HG03571 (cell line): ENCODE measurements around the gene CALML4.
"Not testable (repeated sequence)": the region's sequence is repeated elsewhere in the genome, so short reads cannot be mapped to it uniquely, and the experiment has no call there.

Source experiments
- ATAC-seq: cut with Tn5 transposase; IDR thresholded peaks from one replicate; pipeline ENCODE4 v1.9.1; 2021; ENCODE audit not compliant: unreplicated experiment

CALML4 gene

DNA sequence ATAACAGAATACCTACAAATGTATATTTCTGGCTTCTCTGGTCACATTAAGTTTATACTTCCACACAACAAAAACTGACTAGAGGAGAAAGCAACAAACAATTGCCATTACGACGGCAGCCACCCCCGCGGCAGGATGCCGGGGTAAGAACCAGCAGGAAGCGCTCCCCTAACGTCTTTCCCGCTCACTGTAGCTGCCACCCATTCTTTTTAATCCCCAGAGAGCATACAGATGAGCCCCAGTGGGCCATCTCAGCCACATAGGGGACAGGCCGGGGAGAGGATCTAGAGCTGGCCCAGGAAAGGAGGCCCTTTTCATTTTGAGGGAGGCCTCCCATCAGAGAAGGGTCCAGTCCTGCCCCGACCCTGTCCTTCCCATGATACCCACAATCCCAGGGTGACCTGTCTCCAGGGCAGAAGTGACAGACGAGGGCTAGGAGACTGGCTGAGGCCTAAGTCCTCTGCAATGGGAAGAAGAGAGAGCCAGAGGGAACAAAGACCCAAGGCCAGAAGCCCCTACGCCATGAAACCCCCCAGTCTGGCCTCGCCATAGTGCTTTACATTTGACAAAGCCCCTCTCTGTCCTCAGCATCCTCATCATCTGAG, 3.6 kb upstream of the CALML4 start:
- ATAC-seq: no peak

DNA sequence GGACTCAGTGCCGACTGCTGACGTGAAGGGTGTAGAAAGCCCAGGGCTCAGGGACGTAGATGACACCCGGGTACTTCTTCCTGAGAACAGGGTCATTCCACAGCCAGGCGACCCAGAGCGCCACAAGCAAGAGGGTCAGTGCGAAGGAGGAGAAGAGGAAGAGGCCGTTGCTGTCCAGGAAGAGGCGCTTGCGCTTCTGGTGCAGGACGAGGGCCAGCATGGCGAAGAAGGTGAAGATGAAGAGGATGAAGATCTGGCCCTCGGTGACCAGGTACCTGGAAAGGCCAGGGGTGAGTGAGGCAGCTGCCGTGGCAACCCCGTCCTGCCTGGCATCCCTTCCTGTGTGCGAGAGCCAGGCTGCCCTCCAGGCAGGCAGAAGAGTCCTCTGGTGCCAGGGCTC, 3.0 kb upstream of the CALML4 start:
- no peak for ATAC-seq

DNA sequence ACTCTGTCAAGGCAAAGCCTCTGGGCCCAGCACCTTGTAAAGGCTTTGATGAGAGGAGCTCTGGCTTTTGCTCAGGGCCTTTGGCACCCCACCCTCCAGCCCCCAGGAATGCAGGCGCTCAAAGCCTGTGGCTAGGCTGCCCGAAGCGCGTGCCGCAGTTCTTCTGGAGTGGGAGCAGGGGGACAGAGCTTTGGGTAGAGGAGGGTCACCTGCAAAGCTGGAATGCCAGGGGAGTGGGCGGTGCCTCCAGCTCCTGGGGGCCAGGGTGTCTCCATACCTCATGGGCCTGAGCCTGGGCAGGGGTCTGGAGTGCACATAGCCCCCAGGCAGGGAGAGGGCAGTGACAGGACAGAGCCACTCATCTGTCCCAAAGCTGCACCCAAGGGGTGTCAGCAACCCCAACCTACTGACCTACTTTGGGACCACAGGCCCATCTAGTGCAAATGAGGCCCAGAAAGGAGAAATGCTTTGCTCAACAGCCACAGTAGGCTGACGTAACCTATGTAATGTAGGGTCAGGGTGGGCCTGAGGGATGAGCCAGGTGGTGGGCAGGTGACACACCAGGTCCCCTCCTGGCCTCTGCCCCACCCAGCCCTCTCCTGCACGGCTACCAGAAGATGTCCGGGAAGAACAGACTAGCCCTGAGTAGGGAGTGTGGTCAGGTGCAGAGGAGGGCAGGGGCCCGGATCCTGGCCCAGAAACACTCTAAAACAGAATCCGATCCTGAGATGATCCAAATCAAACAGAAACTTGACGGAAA, 2.2 kb upstream of the CALML4 start:
- ATAC-seq: no peak

DNA sequence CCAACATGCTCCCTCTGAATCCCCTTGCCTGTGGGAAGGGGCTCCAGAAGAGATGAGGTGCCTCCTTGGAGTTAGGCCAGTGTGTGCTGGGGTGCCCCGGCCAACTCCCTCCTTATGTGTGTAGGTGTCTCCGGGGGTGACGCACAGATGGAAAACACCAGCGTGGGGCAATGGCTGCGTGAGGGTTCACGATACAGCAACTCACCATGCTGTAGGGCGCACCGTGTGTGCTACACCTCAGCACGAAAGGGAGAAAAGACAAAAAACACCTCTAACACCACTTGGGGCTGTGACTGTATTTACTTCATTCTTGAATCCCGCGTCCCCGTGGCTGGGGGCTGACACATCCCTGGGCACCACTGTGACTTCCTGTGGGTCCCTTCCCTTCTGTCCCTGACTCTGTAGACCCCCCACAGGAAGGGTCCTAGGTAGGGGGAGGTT, 1.6 kb upstream of the CALML4 start:
- no peak for ATAC-seq

DNA sequence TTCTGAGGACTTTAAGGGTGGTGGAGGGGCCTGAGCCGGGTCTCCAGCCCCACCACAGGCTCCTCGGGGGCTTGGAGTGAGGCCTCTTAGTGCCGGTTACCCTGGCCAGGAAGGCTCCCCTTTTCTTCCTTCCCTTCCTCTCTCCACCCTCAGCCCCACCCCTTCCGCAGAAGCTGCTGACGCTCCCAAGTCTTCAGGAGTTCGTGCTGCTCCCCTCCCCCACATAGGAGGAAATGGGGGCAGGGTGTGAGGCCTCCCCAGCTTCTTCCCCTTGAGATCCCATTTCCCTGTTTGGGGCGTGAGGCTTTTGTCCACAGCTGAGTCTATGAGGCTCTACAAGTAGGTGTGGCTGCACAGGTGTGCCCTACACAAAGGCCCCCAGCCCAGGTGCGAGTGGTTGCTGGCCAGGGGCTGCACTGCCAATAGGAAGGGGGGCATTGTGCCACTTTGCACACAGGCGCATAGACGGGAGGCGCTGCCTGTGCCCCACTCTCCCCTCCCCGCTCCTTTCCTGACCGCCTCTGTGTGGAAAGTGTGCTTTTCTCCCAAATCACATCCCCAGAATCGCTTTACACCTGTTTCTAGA, 915 bp upstream of the CALML4 start:
- ATAC-seq: no peak

DNA sequence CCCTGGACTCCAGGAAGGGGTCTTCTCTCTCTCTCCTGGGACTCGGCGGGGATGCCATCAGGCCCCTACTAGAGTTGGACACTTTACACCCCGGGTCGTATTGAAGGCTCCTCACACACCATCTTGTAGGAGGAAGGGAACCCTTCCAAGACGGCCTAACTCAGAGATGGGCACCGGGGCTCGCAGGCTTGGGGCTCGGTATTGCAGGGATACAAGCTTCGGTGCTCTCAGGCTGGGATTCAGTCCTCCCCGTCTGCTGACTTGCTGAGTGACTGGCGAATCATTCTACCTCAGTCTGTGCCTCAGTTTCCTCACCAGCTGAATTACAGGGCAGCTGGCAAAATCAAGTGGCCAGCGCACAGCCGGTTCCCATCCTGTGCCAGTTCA, 419 bp upstream of the CALML4 start:
- ATAC-seq: no peak

DNA sequence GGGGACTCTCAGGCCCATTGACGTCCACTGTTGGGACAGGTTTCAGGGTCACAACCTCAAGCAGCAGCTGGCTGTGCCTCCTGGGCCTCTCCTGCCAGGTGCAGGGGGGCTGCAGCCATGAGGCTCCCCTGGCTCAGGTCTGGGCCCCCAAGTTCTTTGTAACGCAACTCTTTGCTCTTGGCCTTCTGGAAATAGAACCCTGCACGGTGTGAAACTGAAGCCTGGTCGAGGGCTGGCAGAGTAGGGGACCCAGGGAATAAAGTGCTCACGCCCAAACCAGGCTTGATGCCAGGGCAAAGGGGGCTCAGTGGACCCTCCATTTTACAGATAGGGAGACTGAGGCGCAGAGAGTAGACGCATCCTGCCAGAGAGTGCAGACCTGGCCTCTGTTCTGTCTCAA, 771 bp downstream of the CALML4 start:
- ATAC-seq: no peak

DNA sequence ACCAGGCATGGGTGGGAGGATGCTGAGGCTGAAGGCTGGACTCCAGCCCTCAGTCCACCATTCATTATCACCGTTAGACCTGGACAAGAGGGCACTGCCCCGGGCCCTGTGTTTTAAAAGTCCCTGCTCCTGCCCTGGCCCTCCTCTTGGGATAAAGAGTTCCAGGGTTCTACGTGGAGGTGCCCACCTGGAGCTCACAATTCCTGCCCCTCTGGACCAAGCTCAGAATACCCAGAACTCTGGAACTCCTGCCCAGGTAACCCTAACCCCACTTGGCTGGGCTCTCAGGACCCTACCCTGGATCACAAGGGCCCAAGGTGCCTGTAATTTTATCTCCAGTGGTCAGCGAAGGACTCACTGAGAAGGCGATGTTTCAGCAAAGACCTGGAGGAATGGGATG, 1.2 kb downstream of the CALML4 start:
- ATAC-seq: no peak

DNA sequence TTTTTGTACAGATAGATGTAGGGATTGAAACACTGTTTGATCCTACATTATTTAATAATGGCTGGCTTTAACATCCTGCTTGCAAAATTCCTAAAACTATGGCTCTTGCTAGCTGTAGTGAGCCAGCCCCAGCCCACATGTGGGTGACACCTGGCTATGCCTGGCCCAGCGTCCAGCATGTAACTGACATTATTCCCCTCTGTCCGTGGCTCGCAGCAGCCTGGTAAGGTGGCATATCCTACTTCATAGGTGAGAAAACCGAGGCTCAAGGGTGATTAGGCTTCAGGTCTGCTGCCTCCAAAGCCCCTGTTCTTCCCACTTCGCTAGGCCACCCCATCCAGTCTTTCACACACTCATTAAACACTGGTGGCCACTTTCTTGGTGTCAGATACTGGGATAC, 1.6 kb downstream of the CALML4 start:
- no peak for ATAC-seq

DNA sequence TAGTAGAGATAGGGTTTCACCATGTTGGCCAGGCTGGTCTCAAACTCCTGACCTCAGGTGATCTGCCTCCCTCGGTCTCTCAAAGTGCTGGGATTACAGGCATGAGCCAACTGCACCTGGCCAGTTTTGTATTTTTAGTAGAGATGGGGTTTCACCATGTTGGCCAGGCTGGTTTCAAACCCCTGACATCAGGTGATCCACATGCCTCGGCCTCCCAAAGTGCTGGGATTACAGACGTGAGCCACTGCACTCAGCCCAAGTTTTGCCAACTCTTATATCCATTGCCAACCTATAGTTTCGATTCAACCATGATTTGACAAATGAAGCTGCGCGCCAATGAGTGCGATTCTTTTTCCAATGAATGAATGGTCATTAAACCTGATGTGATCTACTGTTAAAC, 2.1 kb downstream of the CALML4 start:
- ATAC-seq: not testable (repeated sequence)

DNA sequence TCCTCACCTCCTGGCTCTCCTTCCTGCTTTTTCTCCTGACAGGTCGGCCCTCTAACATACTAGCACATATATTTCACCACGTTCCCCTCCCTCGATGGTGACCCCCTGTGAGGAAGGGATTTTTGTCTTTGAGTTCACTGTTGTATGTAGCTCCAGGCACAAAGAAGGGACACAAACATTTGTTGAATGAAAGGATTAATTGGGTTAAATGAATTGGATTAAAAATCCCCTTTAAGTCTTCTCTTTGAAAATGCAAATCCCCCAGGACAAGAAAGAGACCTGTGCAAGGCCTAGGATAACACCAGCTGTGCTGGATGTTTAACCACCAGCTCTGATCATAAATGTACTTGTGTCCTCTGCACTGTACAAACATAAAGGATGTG, 3.3 kb downstream of the CALML4 start:
- no peak for ATAC-seq

DNA sequence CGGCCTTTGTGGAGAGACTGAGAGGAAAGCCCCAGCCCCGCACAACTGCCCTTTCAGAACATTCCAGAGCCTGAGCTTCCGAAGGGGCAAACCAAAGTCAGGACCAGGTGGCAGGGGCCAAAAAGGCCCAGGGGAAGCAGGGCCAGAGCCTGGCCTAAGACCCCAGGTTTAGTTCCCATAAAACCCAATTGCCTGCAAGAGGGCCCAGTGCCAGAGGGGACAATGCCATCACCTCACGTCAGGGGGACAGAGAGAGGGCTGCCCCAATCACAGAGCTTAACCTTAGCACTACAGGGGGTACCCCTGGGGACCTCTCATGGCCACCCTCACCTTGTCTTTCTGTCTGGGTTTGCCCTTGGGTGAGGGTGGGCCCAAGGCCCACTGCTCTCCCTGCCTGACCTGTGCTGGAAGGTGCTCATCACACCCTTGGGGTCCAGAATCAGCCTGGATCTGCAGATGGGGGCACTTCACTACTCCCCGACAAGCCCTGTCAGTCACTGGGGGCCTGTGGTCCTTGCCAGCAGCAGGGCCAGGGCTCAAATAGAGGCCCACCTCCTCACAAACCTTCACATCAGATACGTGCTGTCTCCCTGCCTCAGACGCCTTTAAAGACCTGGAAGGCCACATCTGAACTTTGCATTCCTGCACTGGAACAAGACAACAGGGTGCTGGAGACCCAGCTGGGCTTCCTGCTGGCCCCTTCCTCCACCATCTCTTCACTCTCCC, 3.8 kb downstream of the CALML4 start:
- ATAC-seq: no peak

DNA sequence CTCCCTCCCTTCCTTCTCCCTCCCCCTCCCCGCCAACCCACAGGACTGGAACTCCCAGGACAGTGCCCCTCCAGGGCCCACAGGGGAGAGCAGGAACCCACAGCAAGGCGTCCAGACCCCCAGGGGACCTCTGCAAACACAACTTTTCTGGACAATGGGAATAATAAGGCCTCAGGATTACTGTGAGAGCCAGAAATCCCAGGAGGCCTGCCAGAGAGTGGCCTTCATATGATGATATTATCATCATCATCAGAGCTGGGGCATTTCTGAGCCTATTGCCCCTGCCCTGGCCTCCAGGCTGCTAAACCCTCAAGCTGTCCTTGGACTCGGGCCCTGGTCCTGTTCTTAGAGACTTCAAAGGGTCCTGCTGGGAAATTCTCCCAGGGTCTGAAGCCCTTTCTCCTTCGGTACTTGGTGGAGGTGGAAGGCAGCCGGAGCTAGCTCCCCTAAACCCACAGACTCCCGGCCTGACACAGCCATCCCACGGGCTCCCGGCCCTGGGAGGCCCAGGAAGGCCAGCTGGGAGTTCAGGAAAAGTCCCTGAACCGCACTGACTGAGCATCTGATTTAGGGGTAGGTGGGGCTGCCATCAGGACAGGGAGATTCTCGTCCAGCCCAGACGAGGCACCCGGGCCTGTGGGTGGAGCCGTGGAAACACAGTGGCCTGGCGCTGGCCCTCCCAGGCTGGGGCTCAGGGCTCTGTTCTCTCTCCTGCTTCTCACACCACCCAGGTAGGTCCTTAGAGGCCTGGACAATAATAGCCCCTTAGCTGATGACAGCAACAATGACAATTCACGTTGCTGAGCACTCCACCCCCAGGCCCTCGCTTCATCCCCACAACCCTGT, 4.9 kb downstream of the CALML4 start:
- ATAC-seq: no peak

DNA sequence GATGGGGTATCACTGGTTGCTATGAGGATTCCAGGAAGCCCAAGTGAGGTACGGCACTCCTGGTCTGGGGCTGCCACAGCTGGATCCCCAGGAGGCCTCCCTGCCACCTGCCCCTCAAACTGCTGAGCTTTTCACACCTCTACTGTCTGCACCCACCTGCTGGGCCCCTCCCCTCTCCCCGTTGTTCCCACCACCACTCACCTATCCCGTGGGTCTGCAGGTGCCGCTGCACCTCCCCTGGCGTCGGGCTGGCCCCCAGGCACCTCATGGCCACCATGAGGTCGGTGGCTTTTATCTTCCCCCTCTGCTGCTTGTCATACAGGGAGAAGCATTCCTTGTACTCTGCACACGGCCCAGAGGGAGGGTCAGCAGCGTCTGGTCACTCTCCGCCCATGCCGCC, 5.8 kb downstream of the CALML4 start:
- no peak for ATAC-seq

DNA sequence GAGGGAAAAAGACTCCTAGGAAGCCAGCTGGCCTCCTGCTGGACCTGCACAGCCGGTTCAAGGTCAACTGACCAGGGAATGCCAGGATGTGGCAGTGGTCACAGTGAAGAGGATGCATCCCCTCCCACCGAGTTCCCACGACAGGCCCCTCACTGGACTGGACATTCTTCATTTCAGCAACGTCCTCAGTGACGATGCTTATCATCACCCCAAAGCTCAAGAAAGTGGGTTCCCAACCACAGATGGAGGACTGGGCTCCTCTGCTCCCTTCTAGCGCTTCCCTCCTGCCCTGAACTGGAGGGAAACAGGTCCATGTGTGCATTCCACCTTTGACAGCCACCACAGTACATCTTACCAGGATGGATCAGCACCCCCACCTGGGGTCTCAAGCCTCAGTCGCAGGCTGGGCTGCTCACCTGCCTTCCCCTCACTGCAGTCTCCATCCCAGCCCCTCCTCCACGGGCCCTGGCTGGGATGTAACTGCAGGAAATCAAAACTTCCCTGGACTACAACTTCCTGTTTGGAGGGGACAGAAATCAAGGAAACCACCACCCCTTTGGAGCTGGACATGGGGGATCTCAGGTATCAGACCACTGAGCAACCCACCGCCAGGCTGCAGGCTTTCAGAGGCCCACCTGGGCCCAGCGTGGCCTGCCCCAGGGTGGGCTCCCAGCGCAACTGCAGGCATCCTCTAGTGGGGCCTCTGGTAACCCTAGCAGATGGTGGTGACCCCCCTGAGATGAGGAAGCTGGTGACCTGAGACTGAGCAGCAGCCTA, 7.3 kb downstream of the CALML4 start:
- no peak for ATAC-seq

DNA sequence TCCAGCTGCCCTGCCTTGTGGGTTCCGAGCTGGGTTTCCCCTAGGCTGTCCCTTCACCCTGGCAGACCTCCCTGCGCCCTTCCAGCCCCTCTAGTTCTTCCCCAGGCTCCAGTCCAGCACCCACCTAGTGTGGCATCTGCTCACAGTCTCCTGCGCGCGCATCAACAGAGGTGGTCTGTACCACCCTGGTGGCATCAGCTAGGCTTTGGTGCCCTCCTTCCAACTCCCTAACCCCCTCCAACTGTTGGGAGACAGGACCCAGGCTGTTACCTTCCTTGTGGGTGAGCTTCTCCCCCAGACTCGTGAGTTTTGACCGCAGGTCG, 8.0 kb downstream of the CALML4 start:
- ATAC-seq: no peak

DNA sequence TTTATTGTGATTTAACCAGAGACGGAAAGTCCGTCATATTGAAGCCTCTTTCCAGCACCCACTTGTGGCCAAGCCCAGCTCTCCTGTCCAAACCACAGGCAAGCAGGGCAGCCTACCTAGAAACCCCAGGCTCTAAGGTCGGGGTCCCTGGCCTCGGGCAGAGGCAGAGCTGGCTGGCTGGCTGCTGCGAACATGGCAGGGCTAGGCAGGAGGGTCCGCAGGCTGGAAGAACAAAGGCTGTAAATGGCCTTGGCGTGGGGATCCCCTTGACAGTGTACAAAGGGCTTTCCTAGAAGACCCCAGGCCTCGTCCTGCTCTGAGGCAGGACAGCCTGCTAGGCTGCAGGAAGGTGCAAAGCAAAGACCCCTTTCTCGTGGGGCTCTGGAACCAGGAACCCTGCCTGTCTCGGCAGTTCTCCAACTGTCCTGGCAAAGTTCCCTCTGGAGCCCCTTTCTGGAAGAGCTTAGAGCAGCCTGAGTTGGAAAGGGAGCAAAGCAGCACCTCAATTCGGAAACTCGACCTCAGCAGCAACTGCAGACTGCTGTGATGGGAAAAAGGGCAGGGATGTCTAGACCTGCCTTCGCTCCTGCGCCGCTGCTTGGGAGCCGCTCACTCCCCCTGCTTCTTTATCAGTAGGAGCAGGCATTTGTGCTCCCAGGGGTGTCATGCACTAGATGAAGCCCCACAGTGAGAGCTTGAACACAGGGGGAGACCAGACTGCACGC, 8.5 kb downstream of the CALML4 start:
- ATAC-seq: no peak

DNA sequence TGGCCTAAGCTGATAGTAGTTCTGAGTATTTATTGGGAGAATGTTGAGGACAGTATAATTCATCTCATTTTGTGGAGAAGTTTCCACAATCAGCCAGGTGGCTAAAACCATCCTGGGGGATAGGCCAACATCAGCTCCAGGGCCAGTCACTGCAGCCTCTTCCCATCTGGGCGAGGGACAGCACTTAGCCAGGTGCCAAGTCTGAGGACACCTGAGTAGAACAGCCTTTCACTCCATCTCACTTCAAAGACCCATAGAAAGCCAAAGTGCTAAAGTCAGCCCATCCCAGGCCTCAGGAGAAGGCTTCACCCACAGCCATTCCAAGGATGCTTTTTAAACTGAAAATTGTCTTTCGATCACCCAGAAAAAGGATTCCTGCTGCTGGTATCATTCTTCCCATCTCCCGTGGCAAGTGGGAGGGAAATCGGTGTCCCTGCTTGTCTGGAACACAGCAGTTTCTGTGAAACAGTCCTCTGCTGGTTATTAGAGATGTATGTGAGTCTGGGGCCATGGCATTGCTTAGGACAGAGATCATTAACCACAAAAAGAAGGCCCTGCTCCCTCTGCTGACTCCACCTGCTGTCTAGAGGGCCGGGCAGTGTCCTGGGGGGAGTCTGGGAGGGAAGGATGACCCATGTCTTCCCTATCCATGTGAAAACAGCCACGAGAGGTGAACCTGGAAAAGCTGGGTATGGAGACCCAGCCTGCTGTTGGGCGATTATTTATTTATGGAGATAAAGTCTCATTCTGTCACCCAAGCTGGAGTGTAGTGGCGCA, 9.6 kb downstream of the CALML4 start:
- no peak for ATAC-seq
